ENCODE measurements around the gene ARID2. TPM values are rescaled to one million over a fixed set of nuclear protein-coding genes. Genes with fewer than 3 reads are reported as not detected.

Gene ARID2
- total and polyA plus RNA-seq, 2 donors (not counting 1 experiment from before 2014, with no cell fraction given), result 5.0 to 49.2 TPM

GRCh38 chr12:45898094-45898493 lies 168.6 kb downstream of the ARID2 start:
- Mint-ChIP-seq H3K4me3 (no peak overlapping the region), H3K27ac (no peak overlapping the region), H3K9me3 (ENCODE audit: insufficient read depth) (peaks cover 4% of the 10 kb centered on the region), H3K27me3 (no peaks in the 10 kb centered on the region), H3K4me1 (no peaks in the 10 kb centered on the region)
- H3K27ac ChIP-seq (ENCODE audit: low read length in 2 of 2), result no peak overlapping the region
- no CpG with 5 or more reads among the region's 1 CpG for WGBS (ENCODE audit: insufficient coverage)
- H3K4me1 ChIP-seq (ENCODE audit: control insufficient read depth in 2 of 2, insufficient read depth in 2 of 2, low read length in 2 of 2), result no peaks in the 10 kb centered on the region
- no peak overlapping the region for H3K4me3 ChIP-seq (ENCODE audit: control extremely low read depth in 1 of 5, extremely low read depth in 1 of 5, insufficient read depth in 1 of 5, low read depth in 2 of 5, low read length in 4 of 5)
- no peaks in the 10 kb centered on the region for H3K27me3 ChIP-seq (replicated peaks in 1 of 4; ENCODE audit: control extremely low read depth in 1 of 4, control insufficient read depth in 3 of 4, insufficient read depth in 4 of 4, low read length in 3 of 4)
- POLR2A ChIA-PET, result no interaction called here
- no peak overlapping the region for H3K9ac ChIP-seq (ENCODE audit: low read length)
- peaks cover 9 to 26% of the 10 kb centered on the region in 2 experiments for H3K36me3 ChIP-seq (replicated peaks in 1 of 2; ENCODE audit: control extremely low read depth in 1 of 2, control insufficient read depth in 1 of 2, extremely low read depth in 1 of 2, insufficient read depth in 2 of 2, low read length in 1 of 2)
- DNase-seq (no peak), ATAC-seq (ENCODE audit: low read depth) (no peak)
- no peaks in the 10 kb centered on the region for H3K79me2 ChIP-seq (ENCODE audit: control insufficient read depth, insufficient read depth, low read length)
- intact Hi-C loops (cut with micrococcal nuclease), result loop anchor here (10.0 kb wide), 1 partner anchor 353 kb away; no protein-coding TSS in a partner anchor
- CTCF ChIA-PET, result no interaction called here
- H2AFZ ChIP-seq (ENCODE audit: insufficient read depth, low read depth, low read length, poor library complexity, severe bottlenecking), result no peak overlapping the region
- no peak for TF ChIP-seq CTCF (IDR thresholded peaks at IDR 0.05)
- no peak for TF ChIP-seq EZH2 (IDR thresholded peaks at IDR 0.05; ENCODE audit: borderline replicate concordance, insufficient read depth, low read depth, low read length, poor library complexity, severe bottlenecking)
- H3K4me2 ChIP-seq (replicated peaks; ENCODE audit: low read depth, low read length, poor library complexity, severe bottlenecking), result no peak overlapping the region
- no peaks in the 10 kb centered on the region for H4K20me1 ChIP-seq (ENCODE audit: control insufficient read depth, insufficient read depth, low read length, poor library complexity, severe bottlenecking)
- peaks cover 0 to 9% (median 1%) of the 10 kb centered on the region in 3 donors for H3K9me3 ChIP-seq (ENCODE audit: control extremely low read depth in 1 of 3, control insufficient read depth in 2 of 3, insufficient read depth in 1 of 3, low read length in 2 of 3)

DNA sequence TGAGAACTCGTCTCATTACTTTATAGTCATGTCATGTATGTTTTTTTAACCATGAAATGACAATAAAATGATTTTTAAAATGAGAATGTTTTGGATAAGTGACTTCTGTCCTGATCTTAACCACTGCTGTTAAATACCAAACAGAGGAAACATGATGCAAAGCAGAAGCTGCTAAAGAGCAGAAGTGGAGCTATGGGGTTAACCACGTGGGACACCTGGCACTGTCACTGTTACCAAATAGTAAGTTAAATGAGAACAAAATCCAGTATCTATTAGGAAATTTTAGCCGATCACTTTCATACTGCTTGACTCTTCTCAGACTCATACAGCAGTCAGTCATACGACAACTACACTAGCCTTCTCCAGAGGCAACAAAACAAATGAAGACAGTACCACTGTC lies 178.4 kb downstream of the ARID2 start:
- peak; percentile 17 for DNase-seq
- H3K9ac ChIP-seq (ENCODE audit: low read length), result no peak overlapping the region
- no peak overlapping the region for H3K27ac ChIP-seq (ENCODE audit: low read length in 2 of 2)
- 55% methylated on average over 2 of the region's 4 CpGs for whole genome bisulfite sequencing (ENCODE audit: insufficient coverage)
- no peak overlapping the region for H2AFZ ChIP-seq (ENCODE audit: insufficient read depth, low read depth, low read length, poor library complexity, severe bottlenecking)
- no peaks in the 10 kb centered on the region for H3K79me2 ChIP-seq (ENCODE audit: control insufficient read depth, insufficient read depth, low read length)
- intact Hi-C loops (cut with micrococcal nuclease), result no loop called here
- no peak overlapping the region for H3K4me2 ChIP-seq (replicated peaks; ENCODE audit: low read depth, low read length, poor library complexity, severe bottlenecking)
- CTCF ChIA-PET, result interaction anchor here (1.9 kb wide), 1 partner anchor 17 kb away, joined by 6 read pairs; no protein-coding TSS in a partner anchor
- H3K36me3 ChIP-seq (replicated peaks in 1 of 2; ENCODE audit: control extremely low read depth in 1 of 2, control insufficient read depth in 1 of 2, extremely low read depth in 1 of 2, insufficient read depth in 2 of 2, low read length in 1 of 2), result peaks cover 4% of the 10 kb centered on the region in 2 experiments
- H3K4me3 Mint-ChIP-seq, result no peak overlapping the region
- POLR2A ChIA-PET, result no interaction called here
- no peaks in the 10 kb centered on the region for H3K9me3 ChIP-seq (ENCODE audit: control extremely low read depth in 1 of 3, control insufficient read depth in 2 of 3, insufficient read depth in 1 of 3, low read length in 2 of 3)
- peaks cover 16% of the 10 kb centered on the region for H3K4me1 Mint-ChIP-seq
- H3K4me1 ChIP-seq (ENCODE audit: control insufficient read depth in 2 of 2, insufficient read depth in 2 of 2, low read length in 2 of 2), result peaks cover 0 to 9% of the 10 kb centered on the region in 2 donors
- H3K27ac Mint-ChIP-seq, result no peak overlapping the region
- no peaks in the 10 kb centered on the region for H4K20me1 ChIP-seq (ENCODE audit: control insufficient read depth, insufficient read depth, low read length, poor library complexity, severe bottlenecking)
- H3K27me3 ChIP-seq (replicated peaks in 1 of 4; ENCODE audit: control extremely low read depth in 1 of 4, control insufficient read depth in 3 of 4, insufficient read depth in 4 of 4, low read length in 3 of 4), result no peaks in the 10 kb centered on the region
- peak; percentile 49 for ATAC-seq (ENCODE audit: low read depth)
- no peaks in the 10 kb centered on the region for H3K9me3 Mint-ChIP-seq (ENCODE audit: insufficient read depth)
- H3K27me3 Mint-ChIP-seq, result no peaks in the 10 kb centered on the region
- no peak overlapping the region for H3K4me3 ChIP-seq (ENCODE audit: control extremely low read depth in 1 of 5, extremely low read depth in 1 of 5, insufficient read depth in 1 of 5, low read depth in 2 of 5, low read length in 4 of 5)
- no peak for TF ChIP-seq CTCF (IDR thresholded peaks at IDR 0.05)
- no peak for TF ChIP-seq EZH2 (IDR thresholded peaks at IDR 0.05; ENCODE audit: borderline replicate concordance, insufficient read depth, low read depth, low read length, poor library complexity, severe bottlenecking)

Data from B cell (primary cell).